HEK293 (cell line): Measurements from ENCODE around the gene CTBP2.

Experiments
- CTCF ChIP-seq: fragments of 450-650 bp; formaldehyde crosslinking; IDR thresholded peaks from 2 replicates; pipeline ENCODE4 v1.5.1; 2016; ENCODE audit warnings: missing biosample characterization, missing genetic modification characterization
- INSM2 ChIP-seq: fragments of 450-650 bp; formaldehyde crosslinking; IDR thresholded peaks from 2 replicates; pipeline ENCODE4 v1.5.1; 2016; ENCODE audit warnings: missing biosample characterization, missing genetic modification characterization
- PRDM10 ChIP-seq: fragments of 450-650 bp; formaldehyde crosslinking; IDR thresholded peaks from 2 replicates; pipeline ENCODE4 v1.5.1; 2016; ENCODE audit warnings: missing biosample characterization, missing genetic modification characterization
- SCRT2 ChIP-seq: fragments of 450-650 bp; formaldehyde crosslinking; IDR thresholded peaks from 2 replicates; pipeline ENCODE4 v1.5.1; 2016; ENCODE audit warnings: missing biosample characterization, missing genetic modification characterization
- ZBTB1 ChIP-seq: fragments of 450-650 bp; formaldehyde crosslinking; IDR thresholded peaks from 2 replicates; pipeline ENCODE4 v1.5.1; 2016; ENCODE audit warnings: missing biosample characterization, missing genetic modification characterization
- ZBTB10 ChIP-seq: fragments of 450-650 bp; formaldehyde crosslinking; IDR thresholded peaks from 2 replicates; pipeline ENCODE4 v1.5.1; 2016; ENCODE audit warnings: missing biosample characterization, missing genetic modification characterization
- ZNF138 ChIP-seq: fragments of 450-650 bp; formaldehyde crosslinking; IDR thresholded peaks from 2 replicates; pipeline ENCODE4 v1.5.1; 2016; ENCODE audit warnings: missing biosample characterization, missing genetic modification characterization, borderline replicate concordance
- ZNF692 ChIP-seq: fragments of 450-650 bp; formaldehyde crosslinking; IDR thresholded peaks from 2 replicates; pipeline ENCODE4 v1.5.1; 2016; ENCODE audit warnings: missing biosample characterization, missing genetic modification characterization
- ZSCAN5A ChIP-seq: fragments of 450-650 bp; formaldehyde crosslinking; IDR thresholded peaks from 2 replicates; pipeline ENCODE4 v1.5.1; 2016; ENCODE audit warnings: missing biosample characterization, missing genetic modification characterization

- no peak for TF ChIP-seq CTCF (tag by site-specific recombination)
- TF ChIP-seq SCRT2 (tag by site-specific recombination) = no peak
- TF ChIP-seq ZBTB10 = no peak
- no peak for TF ChIP-seq ZSCAN5A (tag by site-specific recombination)
- TF ChIP-seq PRDM10 = no peak
- TF ChIP-seq INSM2 (tag by site-specific recombination) = no peak
- TF ChIP-seq ZNF138 (tag by site-specific recombination) = no peak
- no peak for TF ChIP-seq ZBTB1 (tag by site-specific recombination)
- TF ChIP-seq ZNF692 (tag by site-specific recombination) = no peak
Observed at GRCh38 chr10:125026036-125026931, 134.1 kb downstream of the CTBP2 start.
